Right lobe of liver (tissue), 4 donors: ENCODE data around the gene COTL1.

ENCODE experiments used
- CTCF ChIP-seq, 4 donors: fragments of 200-600 bp in 3 of 4; fragments of 450-650 bp in 1 of 4; IDR thresholded peaks; one replicate each; pipeline versions ENCODE4 v1.5.1 to v1.8.0; 2016 to 2022; ENCODE audit warnings: antibody characterized with exemption in 4 of 4, mild to moderate bottlenecking in 2 of 4
- POLR2A ChIP-seq: fragments of 450-650 bp; IDR thresholded peaks from one replicate; pipeline ENCODE4 v1.6.1; 2017; ENCODE audit warnings: antibody characterized with exemption, mild to moderate bottlenecking
- donor health status: DM: no; HTN: no; CAD: no.
- donor health status: DM: no; HTN: no; CAD: no.
- donor health status: DM: no; HTN: yes; CAD: no.

GRCh38 chr16:84555418-84556196 is 62.3 kb downstream of the COTL1 start:
- TF ChIP-seq CTCF (IDR thresholded peaks at IDR 0.05) (no peak), POLR2A (no peak)
